ENCODE data around the gene MRPL24. TPM values are rescaled to one million over a fixed set of nuclear protein-coding genes. Genes with fewer than 3 reads are reported as not detected.

MRPL24 gene
- total and polyA plus RNA-seq, 2 of the 8 experiments (the other 6 are each of a cell fraction or from before 2014, with no cell fraction given) = 29.7 to 35.2 TPM

DNA sequence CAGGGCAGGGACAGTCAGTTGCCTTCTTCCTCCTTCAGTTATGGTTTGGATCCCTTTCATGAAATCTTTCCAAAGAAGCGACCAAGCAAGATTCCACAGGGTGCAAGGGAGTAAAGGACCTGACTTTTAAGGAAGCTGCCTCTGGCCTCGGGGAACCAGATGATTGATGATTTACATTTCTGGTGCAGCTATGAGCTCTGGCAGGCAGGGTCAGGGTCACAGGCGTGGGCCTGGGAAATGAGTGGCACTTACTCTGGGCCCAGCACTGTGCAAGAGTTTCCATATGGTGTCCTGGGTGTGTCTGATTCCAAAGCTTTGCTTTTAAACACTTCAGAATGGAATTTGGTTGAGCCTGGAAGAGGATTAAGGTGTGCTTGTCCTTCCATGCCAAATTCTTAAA, 28.3 kb downstream of the MRPL24 start:
- no peak overlapping the region for H3K9ac ChIP-seq (replicated peaks in 1 of 4; ENCODE audit: extremely low read depth in 1 of 4, low read depth in 3 of 4, low read length in 3 of 4)
- no peak overlapping the region for H3K4me2 ChIP-seq (ENCODE audit: insufficient read depth in 1 of 2, low read depth in 2 of 2, low read length in 2 of 2)
- no peak overlapping the region; the same call in 1 of the 2 replicates for H2BK12ac ChIP-seq (ENCODE audit: low read depth, low read length)
- ChIA-PET POLR2A (ENCODE audit: partially characterized antibody) (interaction anchor here (1.3 to 16.9 kb wide), 7 partner anchors 10 to 54 kb away, joined by 3 to 530 read pairs (median 10); partner anchors contain the start of genes ISG20L2, METTL25B, NES and PRCC), CTCF (ENCODE audit: partially characterized antibody) (interaction anchor here (0.6 to 66.0 kb wide), 9 partner anchors 7 to 182 kb away, joined by 3 to 4284 read pairs (median 5); partner anchors contain the start of genes CRABP2, INSRR, ISG20L2 and METTL25B)
- no peak overlapping the region for H3K27ac ChIP-seq (ENCODE audit: low read depth, low read length)
- no peaks in the 10 kb centered on the region for H3K27me3 ChIP-seq (replicated peaks in 1 of 4; ENCODE audit: control insufficient read depth in 3 of 4, extremely low read depth in 1 of 4, insufficient read depth in 3 of 4, low read length in 3 of 4)
- no peak overlapping the region for H2BK120ac ChIP-seq (replicated peaks; ENCODE audit: low read depth, low read length)
- no peak overlapping the region for H2BK20ac ChIP-seq (ENCODE audit: low read length)
- H3K79me1 ChIP-seq (ENCODE audit: low read depth, low read length) = no peaks in the 10 kb centered on the region
- H4K8ac ChIP-seq (ENCODE audit: extremely low read depth, insufficient read depth, low read length) = 0 out of 2 replicates have a peak overlapping the region, but pooled peaks have one; percentile 17
- no peak overlapping the region for H3K4ac ChIP-seq (replicated peaks; ENCODE audit: insufficient read length, low read depth, low read length)
- no peaks in the 10 kb centered on the region for H3K9me3 ChIP-seq (ENCODE audit: insufficient read depth in 2 of 2, low read depth in 1 of 2, low read length in 1 of 2)
- 86% methylated on average over 3 of the region's 3 CpGs; no CpG with 5 or more reads in 1 of the 2 experiments for whole genome bisulfite sequencing, 2 experiments (ENCODE audit: extremely low coverage in 1 of 2, insufficient coverage in 1 of 2, insufficient read length in 1 of 2, insufficient replicate concordance in 2 of 2, low coverage in 1 of 2, low lambda C conversion rate in 2 of 2, missing lambda C conversion rate in 1 of 2)
- no peak overlapping the region; the same call in 1 of the 2 replicates for H2AK5ac ChIP-seq (ENCODE audit: low read depth, low read length)
- no peak overlapping the region for H3K18ac ChIP-seq (ENCODE audit: extremely low read depth, low read length)
- no peak overlapping the region for H2BK15ac ChIP-seq (ENCODE audit: low read length)
- FAIRE-seq = no peak
- no peaks in the 10 kb centered on the region for H3K36me3 ChIP-seq (ENCODE audit: control insufficient read depth in 2 of 4, insufficient read depth in 4 of 4, low read length in 3 of 4)
- H4K20me1 ChIP-seq (replicated peaks in 1 of 2; ENCODE audit: control insufficient read depth in 1 of 2, insufficient read depth in 2 of 2, low read length in 2 of 2) = peaks cover 0 to 2% of the 10 kb centered on the region in 2 experiments
- no peak overlapping the region for H4K91ac ChIP-seq (replicated peaks; ENCODE audit: insufficient read length, low read length)
- no peak overlapping the region for H3K4me3 ChIP-seq (ENCODE audit: extremely low read depth in 1 of 4, insufficient read depth in 2 of 4, low read depth in 3 of 4, low read length in 4 of 4)
- no peak for DNase-seq (ENCODE audit: low read depth in 1 of 2, low spot score in 2 of 2)
- peaks cover 20 to 48% (median 35%) of the 10 kb centered on the region in 4 experiments for H3K4me1 ChIP-seq (replicated peaks in 1 of 4; ENCODE audit: control insufficient read depth in 3 of 4, insufficient read depth in 4 of 4, low read length in 3 of 4)
- H3K23ac ChIP-seq (ENCODE audit: insufficient read length) = no peak overlapping the region
- H4K5ac ChIP-seq (ENCODE audit: insufficient read length, low read depth, low read length) = no peak overlapping the region
- no peak overlapping the region for H2AFZ ChIP-seq (ENCODE audit: low read length)
- H2BK5ac ChIP-seq (ENCODE audit: low read depth, low read length) = no peak overlapping the region
- peaks cover 3% of the 10 kb centered on the region; the same call in 1 of the 2 replicates for H3K23me2 ChIP-seq (ENCODE audit: low read depth, low read length)
- H3K79me2 ChIP-seq (ENCODE audit: control insufficient read depth in 1 of 2, insufficient read depth in 2 of 2, low read length in 2 of 2) = no peaks in the 10 kb centered on the region
- no peak overlapping the region for H3K56ac ChIP-seq (replicated peaks; ENCODE audit: insufficient read length, low read depth, low read length)
- no peak overlapping the region for H3K14ac ChIP-seq (ENCODE audit: insufficient read length)
- TF ChIP-seq KDM1A (IDR thresholded peaks at IDR 0.05; ENCODE audit: borderline replicate concordance, low read length) (no peak), CEBPB (IDR thresholded peaks at IDR 0.05; ENCODE audit: low read depth, low read length) (no peak), FOSL1 (IDR thresholded peaks at IDR 0.05; ENCODE audit: insufficient read depth, low read depth, low read length) (no peak), SP4 (IDR thresholded peaks at IDR 0.05; ENCODE audit: low read length) (no peak), KDM5A (IDR thresholded peaks at IDR 0.05; ENCODE audit: low read length) (no peak), SIN3A (conservative IDR thresholded peaks at IDR 0.05 in 1 of 2, IDR thresholded peaks at IDR 0.05 in 1 of 2; ENCODE audit: low read depth in 1 of 2, low read length in 2 of 2) (no peak), SRF (IDR thresholded peaks at IDR 0.05; ENCODE audit: low read depth, low read length) (no peak)
- TF ChIP-seq, protein P1, sequence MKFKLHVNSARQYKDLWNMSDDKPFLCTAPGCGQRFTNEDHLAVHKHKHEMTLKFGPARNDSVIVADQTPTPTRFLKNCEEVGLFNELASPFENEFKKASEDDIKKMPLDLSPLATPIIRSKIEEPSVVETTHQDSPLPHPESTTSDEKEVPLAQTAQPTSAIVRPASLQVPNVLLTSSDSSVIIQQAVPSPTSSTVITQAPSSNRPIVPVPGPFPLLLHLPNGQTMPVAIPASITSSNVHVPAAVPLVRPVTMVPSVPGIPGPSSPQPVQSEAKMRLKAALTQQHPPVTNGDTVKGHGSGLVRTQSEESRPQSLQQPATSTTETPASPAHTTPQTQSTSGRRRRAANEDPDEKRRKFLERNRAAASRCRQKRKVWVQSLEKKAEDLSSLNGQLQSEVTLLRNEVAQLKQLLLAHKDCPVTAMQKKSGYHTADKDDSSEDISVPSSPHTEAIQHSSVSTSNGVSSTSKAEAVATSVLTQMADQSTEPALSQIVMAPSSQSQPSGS (IDR thresholded peaks at IDR 0.05; ENCODE audit: low read length) = no peak
- TF ChIP-seq, protein P2, sequence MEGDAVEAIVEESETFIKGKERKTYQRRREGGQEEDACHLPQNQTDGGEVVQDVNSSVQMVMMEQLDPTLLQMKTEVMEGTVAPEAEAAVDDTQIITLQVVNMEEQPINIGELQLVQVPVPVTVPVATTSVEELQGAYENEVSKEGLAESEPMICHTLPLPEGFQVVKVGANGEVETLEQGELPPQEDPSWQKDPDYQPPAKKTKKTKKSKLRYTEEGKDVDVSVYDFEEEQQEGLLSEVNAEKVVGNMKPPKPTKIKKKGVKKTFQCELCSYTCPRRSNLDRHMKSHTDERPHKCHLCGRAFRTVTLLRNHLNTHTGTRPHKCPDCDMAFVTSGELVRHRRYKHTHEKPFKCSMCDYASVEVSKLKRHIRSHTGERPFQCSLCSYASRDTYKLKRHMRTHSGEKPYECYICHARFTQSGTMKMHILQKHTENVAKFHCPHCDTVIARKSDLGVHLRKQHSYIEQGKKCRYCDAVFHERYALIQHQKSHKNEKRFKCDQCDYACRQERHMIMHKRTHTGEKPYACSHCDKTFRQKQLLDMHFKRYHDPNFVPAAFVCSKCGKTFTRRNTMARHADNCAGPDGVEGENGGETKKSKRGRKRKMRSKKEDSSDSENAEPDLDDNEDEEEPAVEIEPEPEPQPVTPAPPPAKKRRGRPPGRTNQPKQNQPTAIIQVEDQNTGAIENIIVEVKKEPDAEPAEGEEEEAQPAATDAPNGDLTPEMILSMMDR (IDR thresholded peaks at IDR 0.05; ENCODE audit: control extremely low read depth in 1 of 3, insufficient read depth in 1 of 3, low read depth in 1 of 3, low read length in 3 of 3) = no peak

Measured in H1 (cell line).